HepG2 (cell line): ENCODE data around the gene VCX3B. TPM values are rescaled to one million over a fixed set of nuclear protein-coding genes. Genes with fewer than 3 reads are reported as not detected.

ENCODE experiments used
- ATAC-seq: fragments of 200-7000 bp; cut with Tn5 transposase; 3 replicates; pipeline ENCODE4 v1.9.1; 2020; ENCODE audit warnings: mild to moderate bottlenecking, moderate library complexity
- BruUV-seq: library from RNA; stranded (reverse); fragments of 400-500 nt; replicated peaks from 2 replicates; lab custom pipeline; 2021; lab: Mats Ljungman, UMichigan
- CTCF ChIA-PET: fragments of 300-600 bp; formaldehyde crosslinking; extraction: SDS; loops from one replicate; lab custom pipeline; 2021; ENCODE audit warnings: low total read pairs, inconsistent platforms, low intra/inter-chr PET ratio; lab: Yijun Ruan, JAX
- POLR2A ChIA-PET: fragments of 350-600 bp; sonication (Branson Sonifier 250); formaldehyde crosslinking; loops from one replicate; lab custom pipeline; 2020; ENCODE audit warnings: antibody characterized with exemption, inconsistent platforms; lab: Yijun Ruan, JAX
- DNase-seq: peaks from one replicate; pipeline ENCODE4 v3.0.0-alpha.2; 2015; ENCODE audit warnings: low spot score
- FAIRE-seq: peaks from 3 replicates; lab custom pipeline; 2011; peaks lifted over from hg19 to GRCh38; lab: Jason Lieb, UNC
- H2AFZ ChIP-seq: one replicate; pipeline ENCODE4 v1.6.1; 2011; ENCODE audit warnings: low read length, inconsistent platforms
- H3K27ac ChIP-seq: fragments of 300-600 bp; 3 replicates; pipeline ENCODE4 v1.8.0; 2011; ENCODE audit warnings: mixed run types, mild to moderate bottlenecking, mixed read lengths, low read length, inconsistent platforms; ENCODE audit not compliant: insufficient read depth; ENCODE audit errors: extremely low read length
- H3K27me3 ChIP-seq, 2 experiments: fragments of 200-600 bp in 1 of 2; 2 replicates in 1 of 2; 3 replicates in 1 of 2; pipeline versions ENCODE4 v1.6.0 to v1.8.0; 2011; ENCODE audit warnings: low read length in 2 of 2, mild to moderate bottlenecking in 2 of 2, moderate library complexity in 2 of 2, inconsistent platforms in 1 of 2; ENCODE audit not compliant: insufficient read depth in 2 of 2, control insufficient read depth in 1 of 2
- H3K36me3 ChIP-seq, 2 experiments: fragments of 200-600 bp in 1 of 2; replicated peaks in 1 of 2; 2 replicates in 1 of 2; 3 replicates in 1 of 2; pipeline versions ENCODE4 v1.5.1 to v1.8.0; 2011; ENCODE audit warnings: low read length in 2 of 2, inconsistent platforms in 1 of 2; ENCODE audit not compliant: insufficient read depth in 2 of 2, control insufficient read depth in 1 of 2
- H3K4me1 ChIP-seq: 2 replicates; pipeline ENCODE4 v1.5.1; 2012; ENCODE audit warnings: low read length, inconsistent platforms; ENCODE audit not compliant: insufficient read depth
- H3K4me2 ChIP-seq: 2 replicates; pipeline ENCODE4 v1.6.0; 2011; ENCODE audit warnings: low read depth, low read length, inconsistent platforms
- H3K4me3 ChIP-seq, 3 experiments: fragments of 200-600 bp in 1 of 3; sonication (generic), shearing (Covaris generic) in 1 of 3; replicated peaks in 1 of 3; 2 replicates each; pipeline ENCODE4 v1.5.1; 2011 to 2016; ENCODE audit warnings: low read length in 3 of 3, inconsistent platforms in 2 of 3, low read depth in 2 of 3, mild to moderate bottlenecking in 2 of 3, control low read depth in 1 of 3, mixed read lengths in 1 of 3; ENCODE audit not compliant: insufficient read depth in 1 of 3
- H3K79me2 ChIP-seq: one replicate; pipeline ENCODE4 v1.6.1; 2011; ENCODE audit warnings: low read length, inconsistent platforms; ENCODE audit not compliant: insufficient read depth
- H3K9ac ChIP-seq: 2 replicates; pipeline ENCODE4 v1.6.0; 2011; ENCODE audit warnings: mild to moderate bottlenecking, low read depth, low read length, inconsistent platforms; ENCODE audit not compliant: insufficient read depth
- H3K9me3 ChIP-seq: 2 replicates; pipeline ENCODE4 v1.5.1; 2012; ENCODE audit warnings: mild to moderate bottlenecking, low read length
- H4K20me1 ChIP-seq: 2 replicates; pipeline ENCODE4 v1.6.0; 2011; ENCODE audit warnings: inconsistent platforms, mild to moderate bottlenecking, low read length, moderate library complexity; ENCODE audit not compliant: insufficient read depth
- CHCHD3 ChIP-seq: sonication (generic); formaldehyde crosslinking; IDR thresholded peaks from 2 replicates; pipeline ENCODE4 v1.8.0; 2022; ENCODE audit warnings: mild to moderate bottlenecking, missing genetic modification reagents, moderate library complexity
- DBP ChIP-seq: sonication (generic); formaldehyde crosslinking; IDR thresholded peaks from 2 replicates; pipeline ENCODE4 v1.4.0; 2020; ENCODE audit warnings: missing genetic modification reagents; ENCODE audit errors: not compliant biosample characterization
- DR1 ChIP-seq: sonication (generic); formaldehyde crosslinking; IDR thresholded peaks from 2 replicates; pipeline ENCODE4 v1.8.0; 2021; ENCODE audit warnings: mild to moderate bottlenecking, missing genetic modification reagents, inconsistent platforms
- GPN1 ChIP-seq: sonication (generic); formaldehyde crosslinking; IDR thresholded peaks from 2 replicates; pipeline ENCODE4 v1.5.1; 2020; ENCODE audit warnings: missing genetic modification reagents, borderline replicate concordance
- HES4 ChIP-seq: sonication (generic); formaldehyde crosslinking; IDR thresholded peaks from 2 replicates; pipeline ENCODE4 v1.9.0; 2021; ENCODE audit warnings: mild to moderate bottlenecking, missing genetic modification reagents, borderline replicate concordance
- IRF9 ChIP-seq: sonication (generic); formaldehyde crosslinking; IDR thresholded peaks from 2 replicates; pipeline ENCODE4 v1.8.0; 2022; ENCODE audit warnings: missing genetic modification reagents, mild to moderate bottlenecking, borderline replicate concordance
- KDM2A ChIP-seq: sonication (generic); formaldehyde crosslinking; IDR thresholded peaks from 2 replicates; pipeline ENCODE4 v1.4.0; 2020; ENCODE audit warnings: low read depth, missing genetic modification reagents, borderline replicate concordance
- PCBP2 ChIP-seq: fragments of 200-400 bp; formaldehyde crosslinking; optimal IDR thresholded peaks from 2 replicates; pipeline ENCODE3; 2018; ENCODE audit warnings: low read length, low read depth; ENCODE audit not compliant: poor library complexity, severe bottlenecking
- RFX1 ChIP-seq: fragments of 450-650 bp; IDR thresholded peaks from 2 replicates; pipeline ENCODE4 v1.6.1; 2017
- SAFB2 ChIP-seq: sonication (generic); formaldehyde crosslinking; IDR thresholded peaks from 2 replicates; pipeline ENCODE4 v1.5.1; 2020; ENCODE audit warnings: missing genetic modification reagents, low read depth, mild to moderate bottlenecking, borderline replicate concordance
- SRSF4 ChIP-seq: fragments of 200-400 bp; formaldehyde crosslinking; IDR thresholded peaks from one replicate; pipeline ENCODE4 v1.6.1; 2018; ENCODE audit warnings: mild to moderate bottlenecking, low read depth, low read length, moderate library complexity; ENCODE audit not compliant: poor library complexity, severe bottlenecking
- SRSF9 ChIP-seq: fragments of 200-400 bp; formaldehyde crosslinking; IDR thresholded peaks from 2 replicates; pipeline ENCODE4 v1.6.1; 2018; ENCODE audit warnings: borderline replicate concordance, mild to moderate bottlenecking, low read depth, low read length; ENCODE audit not compliant: insufficient read depth, poor library complexity, severe bottlenecking
- TP53 ChIP-seq: sonication (generic); formaldehyde crosslinking; conservative IDR thresholded peaks from 2 replicates; pipeline ENCODE4 v1.4.0; 2020; ENCODE audit warnings: missing genetic modification reagents
- ZNF879 ChIP-seq: sonication (generic); formaldehyde crosslinking; IDR thresholded peaks from 2 replicates; pipeline ENCODE4 v1.8.1; 2023; ENCODE audit warnings: missing genetic modification reagents
- WGBS: methylation state at CpG from one replicate; pipeline ENCODE4 v1.1.6; 2017; ENCODE audit warnings: low lambda C conversion rate; 5-methylcytosine and 5-hydroxymethylcytosine counted together
- in situ Hi-C: cut with HindIII; loops from 2 replicates; pipeline ENCODE4 v1.10.0; 2017; ENCODE audit warnings: low pct_unique_long_range_greater_than_20kb; ENCODE audit not compliant: extremely low pct_ligation_motif_present
- intact Hi-C: fragments of 100-400 bp; cut with micrococcal nuclease; formaldehyde crosslinking; loops from one replicate; pipeline ENCODE4 v1.10.0; 2022; ENCODE audit not compliant: unreplicated experiment
- polyA plus RNA-seq, 8 experiments: library from polyadenylated mRNA; depleted of rRNA in 3 of 8; stranded (reverse) in 7 of 8; unstranded in 1 of 8; fragments of >200 nt; fragmentation: Illumina TruSeq in 4 of 8; extraction: Trizol in 4 of 8; gene quantifications; 2 replicates each; pipeline versions ENCODE4 v1.2.1 to v1.2.3, GENCODE V29; 2011 to 2016; ENCODE audit warnings: low read depth in 4 of 8, missing spikeins in 1 of 8, mixed read lengths in 1 of 8; ENCODE audit not compliant: insufficient read depth in 1 of 8
- total RNA-seq, 5 experiments: library from RNA; depleted of rRNA; stranded (reverse); fragments of >200 nt; fragmentation: Illumina TruSeq; extraction: Trizol; gene quantifications; 2 replicates each; pipeline ENCODE4 v1.2.3, GENCODE V29; 2016; ENCODE audit warnings: low read depth in 1 of 5

The VCX3B gene
- total and polyA plus RNA-seq, 2 of the 13 experiments (the other 11 are each of a cell fraction or from before 2014, with no cell fraction given): not detected

- H3K4me1 ChIP-seq: no peaks in the 10 kb centered on the region
- no peak for TF ChIP-seq ZNF879 (CRISPR knock-in tag)
- TF ChIP-seq PCBP2: no peak
- no peak for TF ChIP-seq SAFB2 (CRISPR knock-in tag)
- TF ChIP-seq RFX1: no peak
- TF ChIP-seq GPN1 (CRISPR knock-in tag): no peak
- TF ChIP-seq DR1: no peak
- TF ChIP-seq DBP (CRISPR knock-in tag): no peak
- no peak for TF ChIP-seq CHCHD3 (CRISPR knock-in tag)
- TF ChIP-seq SRSF4: no peak
- no peak for TF ChIP-seq TP53
- TF ChIP-seq HES4 (CRISPR knock-in tag): no peak
- no peak for TF ChIP-seq SRSF9
- TF ChIP-seq KDM2A (CRISPR knock-in tag): no peak
- no peak for TF ChIP-seq IRF9 (CRISPR knock-in tag)
- H3K9me3 ChIP-seq: no peaks in the 10 kb centered on the region
- FAIRE-seq (no peak), DNase-seq (no peak), ATAC-seq (no peak)
- H3K27ac ChIP-seq: no peak overlapping the region
- intact Hi-C loops: no loop called here
- ChIA-PET CTCF (no interaction called here), POLR2A (no interaction called here)
- no peaks in the 10 kb centered on the region for H3K36me3 ChIP-seq
- H4K20me1 ChIP-seq: no peaks in the 10 kb centered on the region
- BruUV-seq: no TSS peak
- in situ Hi-C loops: no loop called here
- H3K4me2 ChIP-seq: no peak overlapping the region
- no peaks in the 10 kb centered on the region for H3K27me3 ChIP-seq
- no peak overlapping the region for H3K4me3 ChIP-seq
- H3K9ac ChIP-seq: no peak overlapping the region
- no peak overlapping the region for H2AFZ ChIP-seq
- H3K79me2 ChIP-seq: no peaks in the 10 kb centered on the region
- 0% methylated on average over 3 of the region's 3 CpGs for WGBS
Observed at GRCh38 chrX:8432396-8432795, 32.2 kb upstream of the VCX3B start.
